Measurements from ENCODE around the gene DNASE2B.
A peak's percentile ranks its signal among the peaks of the same experiment; 100 is the strongest.
"Not testable (repeated sequence)": the region's sequence is repeated elsewhere in the genome, so short reads cannot be mapped to it uniquely, and the experiment has no call there.

DNASE2B gene

GRCh38 chr1:84424513-84425149, 26.3 kb downstream of the DNASE2B start:
- DNase-seq = no peak

- no peak for DNase-seq
These were observed 27.0 kb downstream of the DNASE2B start for GRCh38 chr1:84425150-84425896.

GRCh38 chr1:84426376-84426775, 28.1 kb downstream of the DNASE2B start:
- DNase-seq = no peak

- DNase-seq = no peak
These were observed 29.2 kb downstream of the DNASE2B start for GRCh38 chr1:84427250-84428188.

- DNase-seq = no peak
These were observed 30.0 kb downstream of the DNASE2B start for GRCh38 chr1:84428235-84428634.

GRCh38 chr1:84429231-84429630, 30.9 kb downstream of the DNASE2B start:
- DNase-seq = no peak

- DNase-seq = no peak
These were observed 32.3 kb downstream of the DNASE2B start for GRCh38 chr1:84430546-84430945.

GRCh38 chr1:84433258-84434080, 35.2 kb downstream of the DNASE2B start:
- peak; percentile 37 for DNase-seq

GRCh38 chr1:84434081-84434769, 35.9 kb downstream of the DNASE2B start:
- DNase-seq = peak; percentile 2

- DNase-seq = no peak
These were observed 36.7 kb downstream of the DNASE2B start for GRCh38 chr1:84434801-84435549.

GRCh38 chr1:84436876-84437655, 38.8 kb downstream of the DNASE2B start:
- DNase-seq = no peak

GRCh38 chr1:84442256-84442655, 44.0 kb downstream of the DNASE2B start:
- DNase-seq = no peak

- peak; percentile 26 for DNase-seq
These were observed 44.7 kb downstream of the DNASE2B start for GRCh38 chr1:84442747-84443646.

GRCh38 chr1:84448704-84449103, 50.4 kb downstream of the DNASE2B start:
- DNase-seq = not testable (repeated sequence)

- DNase-seq = no peak
These were observed 52.6 kb downstream of the DNASE2B start for GRCh38 chr1:84450910-84451309.

GRCh38 chr1:84452436-84452835, 54.2 kb downstream of the DNASE2B start:
- no peak for DNase-seq

GRCh38 chr1:84462118-84462517, 63.8 kb downstream of the DNASE2B start:
- no peak for DNase-seq
